Camera-type eye (tissue), 1 donor: Measurements from ENCODE around the gene HIRIP3. TPM values are rescaled to one million over a fixed set of nuclear protein-coding genes. Genes with fewer than 3 reads are reported as not detected.

Source experiments
- total RNA-seq: library from RNA; depleted of rRNA; stranded (reverse); fragments of >200 nt; gene quantifications from one replicate; pipeline ENCODE4 v1.2.3, GENCODE V29; 2014

HIRIP3 gene
- total RNA-seq: 23.4 TPM

GRCh38 chr16:29995324-29995910 lies at the start of gene HIRIP3:
Gene HIRIP3 (minus strand): TSS chr16:29995617. CDS start chr16:29995605, 12 bp downstream.

GRCh38 chr16:30030841-30031413 lies 35.5 kb upstream of the HIRIP3 start, which contains the start of gene TLCD3B:
Gene TLCD3B (minus strand): TSS chr16:30031271. CDS start chr16:30030527, 744 bp downstream.

GRCh38 chr16:30022887-30023286 lies 27.5 kb upstream of the HIRIP3 start, which contains the start of gene C16orf92:
Gene C16orf92 (plus strand): TSS chr16:30023198. CDS start chr16:30023341, 143 bp downstream.

GRCh38 chr16:30010844-30011713 lies 15.7 kb upstream of the HIRIP3 start, which contains the start of gene DOC2A:
Gene DOC2A (minus strand): TSS chr16:30011027. CDS start chr16:30010222, 805 bp downstream.

GRCh38 chr16:29995911-29996765 lies 721 bp upstream of the HIRIP3 start, which contains the start of gene INO80E:
Gene INO80E (plus strand): TSS chr16:29996241. CDS start chr16:29996311, 70 bp downstream.

GRCh38 chr16:29973384-29974246 lies 21.8 kb downstream of the HIRIP3 start, which contains the start of gene TAOK2:
Gene TAOK2 (plus strand): TSS chr16:29973868. CDS start chr16:29977773, 3,905 bp downstream.

GRCh38 chr16:29961479-29962343 lies 33.7 kb downstream of the HIRIP3 start, which contains the start of gene TMEM219:
Gene TMEM219 (plus strand): TSS chr16:29962079. CDS start chr16:29963144, 1,065 bp downstream.

Other genes starting within 250 kb of the HIRIP3 start
- gene C16orf54, start 249.6 kb downstream of the HIRIP3 start, total RNA-seq: 0.44 TPM
- gene ZG16, start 217.4 kb downstream of the HIRIP3 start, total RNA-seq: not detected
- gene KIF22, start 204.9 kb downstream of the HIRIP3 start, total RNA-seq: 42.3 TPM
- 112 TPM for gene MAZ, start 189.1 kb downstream of the HIRIP3 start, total RNA-seq
- gene PRRT2, start 183.4 kb downstream of the HIRIP3 start, total RNA-seq: 32.2 TPM
- gene PAGR1, start 179.5 kb downstream of the HIRIP3 start, total RNA-seq: 62.8 TPM
- 24.2 TPM for gene MVP, start 175.2 kb downstream of the HIRIP3 start, total RNA-seq
- gene CDIPT, start 132.4 kb downstream of the HIRIP3 start, total RNA-seq: 85.7 TPM
- 37.9 TPM for gene SEZ6L2, start 96.1 kb downstream of the HIRIP3 start, total RNA-seq
- gene ASPHD1, start 95.1 kb downstream of the HIRIP3 start, total RNA-seq: 4.8 TPM
- gene KCTD13, start 69.4 kb downstream of the HIRIP3 start, total RNA-seq: 29.2 TPM
- gene TMEM219, start 33.5 kb downstream of the HIRIP3 start, total RNA-seq: 30.3 TPM
- gene TAOK2, start 21.7 kb downstream of the HIRIP3 start, total RNA-seq: 56.0 TPM
- gene INO80E, start 624 bp upstream of the HIRIP3 start, total RNA-seq: 72.5 TPM
- 2.7 TPM for gene DOC2A, start 15.4 kb upstream of the HIRIP3 start, total RNA-seq
- gene C16orf92, start 27.6 kb upstream of the HIRIP3 start, total RNA-seq: not detected
- 39.7 TPM for gene TLCD3B, start 35.7 kb upstream of the HIRIP3 start, total RNA-seq
- gene ALDOA, start 70.1 kb upstream of the HIRIP3 start, total RNA-seq: 426 TPM
- 70.4 TPM for gene PPP4C, start 80.4 kb upstream of the HIRIP3 start, total RNA-seq
- gene TBX6, start 96.3 kb upstream of the HIRIP3 start, total RNA-seq: 0.66 TPM
- gene YPEL3, start 100.6 kb upstream of the HIRIP3 start, total RNA-seq: 45.2 TPM
- 2.1 TPM for gene GDPD3, start 117.9 kb upstream of the HIRIP3 start, total RNA-seq
- gene MAPK3, start 127.6 kb upstream of the HIRIP3 start, total RNA-seq: 31.3 TPM
- gene CORO1A, start 188.0 kb upstream of the HIRIP3 start, total RNA-seq: 13.0 TPM
- gene BOLA2B, start 198.0 kb upstream of the HIRIP3 start, total RNA-seq: 50.9 TPM
- gene SLX1A, start 198.3 kb upstream of the HIRIP3 start, total RNA-seq: 11.5 TPM
- 10.4 TPM for gene SULT1A3, start 203.6 kb upstream of the HIRIP3 start, total RNA-seq